Measurements from ENCODE around the gene BCAS3.

The BCAS3 gene

GRCh38 chr17:61392679-61393078 lies 715.0 kb downstream of the BCAS3 start:
- no peak for DNase-seq

- peak in 1 of 2 experiments; percentile 23 for DNase-seq
These were observed 715.9 kb downstream of the BCAS3 start for GRCh38 chr17:61393550-61393903.

- DNase-seq, result no peak
These were observed 716.4 kb downstream of the BCAS3 start for GRCh38 chr17:61393904-61394629.

GRCh38 chr17:61394630-61395408 lies 717.2 kb downstream of the BCAS3 start:
- no peak for DNase-seq

- DNase-seq, result no peak
These were observed 717.8 kb downstream of the BCAS3 start for GRCh38 chr17:61395409-61395982.

- no peak for DNase-seq
These were observed 718.4 kb downstream of the BCAS3 start for GRCh38 chr17:61395983-61396585.

GRCh38 chr17:61396586-61397085 lies 719.0 kb downstream of the BCAS3 start:
- no peak for DNase-seq

GRCh38 chr17:61397086-61397842 lies 719.6 kb downstream of the BCAS3 start:
- DNase-seq, result no peak

- DNase-seq, result no peak
These were observed 721.1 kb downstream of the BCAS3 start for GRCh38 chr17:61398721-61399130.

- no peak for DNase-seq
These were observed 721.7 kb downstream of the BCAS3 start, which contains the start of gene TBX2 for GRCh38 chr17:61399131-61400065. Gene TBX2, plus strand, starts transcription at chr17:61399843. Its CDS starts 334 bp downstream, at chr17:61400177.

- no peak for DNase-seq
These were observed 722.5 kb downstream of the BCAS3 start for GRCh38 chr17:61400066-61400716.

- no peak for DNase-seq
These were observed 723.2 kb downstream of the BCAS3 start for GRCh38 chr17:61400717-61401388.

- no peak for DNase-seq
These were observed 723.9 kb downstream of the BCAS3 start for GRCh38 chr17:61401389-61402072.

GRCh38 chr17:61402073-61402541 lies 724.5 kb downstream of the BCAS3 start:
- DNase-seq, result no peak

- DNase-seq, result peak; percentile 59 to 77
These were observed 725.5 kb downstream of the BCAS3 start for GRCh38 chr17:61402978-61403800.

GRCh38 chr17:61403801-61404662 lies 726.4 kb downstream of the BCAS3 start:
- DNase-seq, result no peak

GRCh38 chr17:61404663-61404912 lies 726.9 kb downstream of the BCAS3 start:
- DNase-seq, result no peak
